ENCODE measurements around the gene UPF1.

The UPF1 gene

DNA sequence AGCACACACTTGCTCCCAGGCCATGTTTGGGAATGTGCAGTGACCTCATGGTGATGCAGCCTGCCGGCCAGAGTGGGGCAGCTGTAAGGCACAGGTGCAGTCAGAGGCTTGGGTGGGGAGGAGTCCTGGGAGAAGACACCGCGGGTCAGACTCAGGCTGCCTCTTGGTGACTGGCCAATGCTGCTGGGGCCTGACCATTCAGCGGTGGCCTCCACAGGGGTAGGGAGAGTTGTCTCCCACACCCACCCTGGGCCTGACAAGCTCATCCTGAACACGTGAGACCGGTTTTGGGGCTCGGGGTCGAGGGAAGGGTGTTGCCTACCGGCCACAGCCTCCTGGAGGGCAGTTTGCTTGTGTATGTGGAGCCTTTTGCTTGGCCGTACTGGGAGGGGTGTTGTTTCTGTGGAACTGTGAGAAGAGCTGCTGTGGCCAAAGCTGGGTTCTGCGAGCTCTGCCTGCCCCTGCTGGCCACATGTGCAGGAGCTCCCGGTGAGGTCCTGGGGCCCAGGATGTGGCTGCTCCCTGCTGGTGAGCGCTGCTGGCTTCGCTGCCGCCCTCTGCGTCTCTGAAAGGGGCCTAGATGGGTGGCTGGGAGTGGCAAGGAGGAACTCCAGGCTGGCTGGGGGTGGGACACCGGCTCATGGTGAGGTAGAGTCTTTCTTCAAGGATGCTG, 22.1 kb downstream of the UPF1 start:
- Histone ChIP-seq H3K9ac (ENCODE audit: low read length) (no peak overlapping the region), H3K27ac (ENCODE audit: low read depth, low read length) (no peak overlapping the region), H3K36me3 (ENCODE audit: insufficient read depth, low read length) (peaks cover 80% of the 10 kb centered on the region)

DNA sequence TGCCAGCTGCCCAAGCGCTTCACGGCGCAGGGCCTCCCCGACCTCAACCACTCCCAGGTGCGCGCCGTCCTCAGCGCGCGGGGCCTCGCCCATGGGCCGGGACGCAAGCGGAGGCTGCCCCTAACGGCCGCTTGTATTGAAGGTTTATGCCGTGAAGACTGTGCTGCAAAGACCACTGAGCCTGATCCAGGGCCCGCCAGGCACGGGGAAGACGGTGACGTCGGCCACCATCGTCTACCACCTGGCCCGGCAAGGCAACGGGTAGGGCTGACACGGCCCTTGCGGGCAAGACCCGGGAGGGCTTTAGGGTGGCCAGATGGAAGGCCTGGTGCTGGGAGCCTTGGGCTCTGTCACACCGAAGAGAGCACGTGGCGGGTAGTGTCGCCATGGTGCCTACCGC, 23.2 kb downstream of the UPF1 start:
- Histone ChIP-seq H3K4me1 (ENCODE audit: insufficient read depth, low read length) (peaks cover 13% of the 10 kb centered on the region), H3K9ac (ENCODE audit: low read length) (no peak overlapping the region), H3K9me3 (ENCODE audit: low read length) (no peaks in the 10 kb centered on the region), H3K27ac (ENCODE audit: low read depth, low read length) (no peak overlapping the region), H3K27me3 (ENCODE audit: control insufficient read depth in 1 of 2, insufficient read depth in 2 of 2, low read length in 2 of 2) (no peaks in the 10 kb centered on the region), H3K4me3 (ENCODE audit: low read depth in 1 of 2, low read length in 2 of 2) (no peak overlapping the region), H3K36me3 (ENCODE audit: insufficient read depth, low read length) (peaks cover 91% of the 10 kb centered on the region)

More for the DNA sequence above, 22.1 kb downstream of the UPF1 start:
- peaks cover 24% of the 10 kb centered on the region for H3K4me1 ChIP-seq (ENCODE audit: insufficient read depth, low read length)
- no peak overlapping the region for H3K4me3 ChIP-seq (ENCODE audit: low read depth in 1 of 2, low read length in 2 of 2)
- no peaks in the 10 kb centered on the region for H3K27me3 ChIP-seq (ENCODE audit: control insufficient read depth in 1 of 2, insufficient read depth in 2 of 2, low read length in 2 of 2)
- no peaks in the 10 kb centered on the region for H3K9me3 ChIP-seq (ENCODE audit: low read length)

DNA sequence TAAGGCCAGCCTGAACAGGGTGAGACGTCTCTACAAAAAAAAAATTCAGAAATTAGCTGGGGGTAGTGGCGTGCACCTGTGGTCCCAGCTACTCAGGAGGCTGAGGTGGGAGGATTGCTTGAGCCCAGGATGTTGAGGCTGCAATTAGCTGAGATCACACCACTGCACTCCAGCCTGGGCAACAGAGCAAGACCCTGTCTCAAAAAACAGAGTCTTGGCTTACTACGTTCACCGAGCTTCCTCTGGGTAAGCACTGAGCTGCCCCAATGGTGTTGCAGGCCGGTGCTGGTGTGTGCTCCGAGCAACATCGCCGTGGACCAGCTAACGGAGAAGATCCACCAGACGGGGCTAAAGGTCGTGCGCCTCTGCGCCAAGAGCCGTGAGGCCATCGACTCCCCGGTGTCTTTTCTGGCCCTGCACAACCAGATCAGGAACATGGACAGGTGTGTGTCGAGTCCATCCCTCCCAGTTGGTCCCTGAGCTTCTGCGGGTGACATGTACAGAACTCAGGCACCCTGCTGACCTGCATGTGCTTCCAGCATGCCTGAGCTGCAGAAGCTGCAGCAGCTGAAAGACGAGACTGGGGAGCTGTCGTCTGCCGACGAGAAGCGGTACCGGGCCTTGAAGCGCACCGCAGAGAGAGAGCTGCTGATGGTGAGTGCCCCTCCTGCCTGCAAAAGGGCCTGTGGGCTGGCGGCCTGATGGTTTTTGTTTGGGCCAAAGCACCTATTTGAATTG, 24.1 kb downstream of the UPF1 start:
- Histone ChIP-seq H3K4me1 (ENCODE audit: insufficient read depth, low read length) (peaks cover 5% of the 10 kb centered on the region), H3K9ac (ENCODE audit: low read length) (no peak overlapping the region), H3K9me3 (ENCODE audit: low read length) (no peaks in the 10 kb centered on the region), H3K36me3 (ENCODE audit: insufficient read depth, low read length) (peaks cover 92% of the 10 kb centered on the region), H3K4me3 (ENCODE audit: low read depth in 1 of 2, low read length in 2 of 2) (no peak overlapping the region), H3K27ac (ENCODE audit: low read depth, low read length) (no peak overlapping the region), H3K27me3 (ENCODE audit: control insufficient read depth in 1 of 2, insufficient read depth in 2 of 2, low read length in 2 of 2) (no peaks in the 10 kb centered on the region)

DNA sequence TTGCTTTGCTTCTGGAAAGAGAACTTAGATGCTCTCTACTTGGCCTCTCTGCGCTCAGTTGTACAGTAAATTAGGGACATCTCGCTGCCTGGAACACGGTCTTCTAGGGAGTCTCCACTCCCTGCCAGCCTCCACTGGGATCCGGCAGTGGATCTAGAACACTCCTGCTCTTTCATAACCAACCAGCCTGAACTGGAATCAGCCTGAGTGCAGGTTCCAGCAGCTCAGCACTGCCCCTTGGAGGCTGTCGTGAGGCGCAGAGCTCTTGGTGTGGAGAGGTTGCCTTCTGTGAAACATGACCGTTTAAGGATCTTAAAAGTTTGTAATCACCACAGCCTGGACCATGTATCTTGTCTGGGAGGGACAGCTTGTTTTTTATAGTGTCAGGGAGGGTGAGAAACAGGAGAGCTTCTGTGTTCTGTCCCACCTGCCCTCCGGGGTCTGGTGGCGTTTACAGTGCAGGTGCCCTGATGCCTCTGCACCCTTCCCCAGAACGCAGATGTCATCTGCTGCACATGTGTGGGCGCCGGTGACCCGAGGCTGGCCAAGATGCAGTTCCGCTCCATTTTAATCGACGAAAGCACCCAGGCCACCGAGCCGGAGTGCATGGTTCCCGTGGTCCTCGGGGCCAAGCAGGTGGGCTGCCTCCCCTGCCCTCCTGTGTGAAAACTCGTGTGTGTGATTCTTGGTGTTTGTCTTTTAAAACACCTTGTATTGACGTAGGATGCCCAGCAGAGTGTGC, 24.8 kb downstream of the UPF1 start:
- H3K27me3 ChIP-seq (ENCODE audit: control insufficient read depth in 1 of 2, insufficient read depth in 2 of 2, low read length in 2 of 2): no peaks in the 10 kb centered on the region
- no peak overlapping the region for H3K4me3 ChIP-seq (ENCODE audit: low read depth in 1 of 2, low read length in 2 of 2)
- no peak overlapping the region for H3K27ac ChIP-seq (ENCODE audit: low read depth, low read length)
- no peaks in the 10 kb centered on the region for H3K4me1 ChIP-seq (ENCODE audit: insufficient read depth, low read length)
- H3K9me3 ChIP-seq (ENCODE audit: low read length): no peaks in the 10 kb centered on the region
- peaks cover 92% of the 10 kb centered on the region for H3K36me3 ChIP-seq (ENCODE audit: insufficient read depth, low read length)
- no peak overlapping the region for H3K9ac ChIP-seq (ENCODE audit: low read length)

DNA sequence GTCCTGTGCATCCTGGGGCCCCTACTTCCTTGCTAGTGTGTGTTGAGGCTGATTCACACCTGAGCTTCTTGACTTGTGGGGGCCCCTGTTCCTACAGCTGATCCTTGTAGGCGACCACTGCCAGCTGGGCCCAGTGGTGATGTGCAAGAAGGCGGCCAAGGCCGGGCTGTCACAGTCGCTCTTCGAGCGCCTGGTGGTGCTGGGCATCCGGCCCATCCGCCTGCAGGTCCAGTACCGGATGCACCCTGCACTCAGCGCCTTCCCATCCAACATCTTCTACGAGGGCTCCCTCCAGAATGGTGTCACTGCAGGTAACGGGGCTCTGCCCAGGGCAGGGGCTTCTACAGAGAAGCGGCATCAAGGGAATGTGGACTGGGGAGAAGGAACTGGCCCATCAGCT, 25.5 kb downstream of the UPF1 start:
- Histone ChIP-seq H3K9ac (ENCODE audit: low read length) (no peak overlapping the region), H3K27ac (ENCODE audit: low read depth, low read length) (no peak overlapping the region), H3K36me3 (ENCODE audit: insufficient read depth, low read length) (peaks cover 92% of the 10 kb centered on the region)

DNA sequence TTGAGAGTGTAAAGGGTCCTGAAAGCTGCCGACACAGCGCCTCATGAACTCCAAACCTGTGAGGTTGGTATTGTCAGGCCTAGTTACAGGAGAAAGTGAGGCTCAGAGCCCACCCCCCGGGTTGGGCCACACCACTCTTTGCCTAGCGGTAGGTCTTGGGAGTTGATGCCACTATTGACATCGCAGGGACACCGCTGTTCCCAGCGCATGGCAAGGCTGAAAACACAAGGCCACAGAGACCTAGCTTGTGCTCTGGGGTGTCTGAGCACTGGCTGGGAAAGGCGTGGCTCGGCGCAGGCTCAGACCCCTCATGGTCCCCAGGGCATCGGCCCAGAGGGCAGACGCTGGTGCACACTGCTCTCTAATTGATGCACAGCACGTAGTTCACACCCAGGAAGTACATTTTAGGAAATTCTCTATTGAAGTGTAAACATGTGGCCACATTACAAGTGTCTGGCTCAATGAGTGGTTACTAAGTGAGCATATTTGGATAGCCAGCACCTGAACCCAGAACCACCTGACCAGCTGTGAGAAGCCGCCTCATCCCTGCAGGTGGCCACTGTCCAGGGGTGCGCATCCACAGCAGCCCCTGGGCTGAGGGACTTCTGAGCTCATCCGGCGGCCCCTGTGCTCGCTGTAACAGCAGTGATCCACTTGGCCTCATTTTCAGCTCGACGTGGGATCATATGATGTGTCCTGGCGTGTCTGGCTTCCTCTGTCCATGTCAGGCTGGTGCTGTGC, 27.3 kb downstream of the UPF1 start:
- H3K27ac ChIP-seq (ENCODE audit: low read depth, low read length): no peak overlapping the region
- no peaks in the 10 kb centered on the region for H3K4me1 ChIP-seq (ENCODE audit: insufficient read depth, low read length)
- no peak overlapping the region for H3K4me3 ChIP-seq (ENCODE audit: low read depth in 1 of 2, low read length in 2 of 2)
- no peaks in the 10 kb centered on the region for H3K9me3 ChIP-seq (ENCODE audit: low read length)
- H3K9ac ChIP-seq (ENCODE audit: low read length): no peak overlapping the region
- peaks cover 96% of the 10 kb centered on the region for H3K36me3 ChIP-seq (ENCODE audit: insufficient read depth, low read length)
- H3K27me3 ChIP-seq (ENCODE audit: control insufficient read depth in 1 of 2, insufficient read depth in 2 of 2, low read length in 2 of 2): no peaks in the 10 kb centered on the region

More for the DNA sequence above, 25.5 kb downstream of the UPF1 start:
- Histone ChIP-seq H3K9me3 (ENCODE audit: low read length) (no peaks in the 10 kb centered on the region), H3K4me3 (ENCODE audit: low read depth in 1 of 2, low read length in 2 of 2) (no peak overlapping the region), H3K4me1 (ENCODE audit: insufficient read depth, low read length) (no peaks in the 10 kb centered on the region), H3K27me3 (ENCODE audit: control insufficient read depth in 1 of 2, insufficient read depth in 2 of 2, low read length in 2 of 2) (no peaks in the 10 kb centered on the region)

DNA sequence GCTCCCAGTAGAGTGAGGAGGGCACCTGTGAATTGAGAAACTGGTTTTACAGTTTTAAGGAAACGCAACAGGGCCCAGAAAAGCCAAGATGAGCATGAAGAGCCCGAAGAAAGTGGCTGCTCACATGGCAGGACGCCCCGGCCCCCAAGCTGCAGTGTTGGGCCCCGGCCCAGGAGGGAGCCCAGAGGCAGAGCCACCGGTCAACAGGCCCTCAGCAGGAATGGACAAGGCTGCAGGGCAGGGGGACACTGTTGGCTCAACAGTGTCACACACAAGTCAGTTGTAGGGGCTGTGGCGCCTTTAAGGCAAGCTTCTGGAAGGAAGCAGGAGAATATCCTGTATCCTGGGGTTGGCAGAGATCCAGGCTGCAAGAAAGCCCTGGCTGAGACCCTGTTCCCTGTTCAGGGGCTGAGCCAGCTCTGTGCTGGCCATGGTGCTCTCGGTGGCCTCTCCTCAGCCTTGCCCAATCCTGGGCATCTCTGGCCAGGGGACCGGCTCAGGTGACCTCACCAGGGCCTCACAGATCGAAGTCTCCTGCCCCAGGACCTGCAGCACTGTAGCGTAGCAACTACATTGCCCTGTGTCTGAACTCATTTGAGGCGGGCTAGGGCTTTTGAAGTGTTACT, 28.0 kb downstream of the UPF1 start:
- no peak overlapping the region for H3K4me3 ChIP-seq (ENCODE audit: low read depth in 1 of 2, low read length in 2 of 2)
- H3K9me3 ChIP-seq (ENCODE audit: low read length): no peaks in the 10 kb centered on the region
- H3K27ac ChIP-seq (ENCODE audit: low read depth, low read length): no peak overlapping the region
- peaks cover 92% of the 10 kb centered on the region for H3K36me3 ChIP-seq (ENCODE audit: insufficient read depth, low read length)
- no peaks in the 10 kb centered on the region for H3K4me1 ChIP-seq (ENCODE audit: insufficient read depth, low read length)
- no peak overlapping the region for H3K9ac ChIP-seq (ENCODE audit: low read length)
- H3K27me3 ChIP-seq (ENCODE audit: control insufficient read depth in 1 of 2, insufficient read depth in 2 of 2, low read length in 2 of 2): no peaks in the 10 kb centered on the region

DNA sequence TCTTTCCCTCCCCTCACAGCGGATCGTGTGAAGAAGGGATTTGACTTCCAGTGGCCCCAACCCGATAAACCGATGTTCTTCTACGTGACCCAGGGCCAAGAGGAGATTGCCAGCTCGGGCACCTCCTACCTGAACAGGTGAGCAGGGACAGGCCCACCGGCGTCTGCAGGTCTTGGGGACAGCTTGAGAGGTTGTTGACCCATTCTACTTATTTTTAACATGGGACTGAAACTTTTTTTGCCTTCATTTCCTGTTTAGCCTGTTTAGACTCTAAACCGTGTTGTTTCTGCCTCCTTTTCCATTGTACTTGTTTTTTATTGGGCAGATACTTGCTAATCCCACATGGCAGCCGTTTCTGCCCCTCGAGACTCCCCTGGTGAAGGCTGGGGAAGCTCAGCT, 28.5 kb downstream of the UPF1 start:
- no peak overlapping the region for H3K4me3 ChIP-seq (ENCODE audit: low read depth in 1 of 2, low read length in 2 of 2)
- no peaks in the 10 kb centered on the region for H3K9me3 ChIP-seq (ENCODE audit: low read length)
- H3K36me3 ChIP-seq (ENCODE audit: insufficient read depth, low read length): peaks cover 92% of the 10 kb centered on the region
- H3K27me3 ChIP-seq (ENCODE audit: control insufficient read depth in 1 of 2, insufficient read depth in 2 of 2, low read length in 2 of 2): no peaks in the 10 kb centered on the region
- no peak overlapping the region for H3K27ac ChIP-seq (ENCODE audit: low read depth, low read length)
- H3K4me1 ChIP-seq (ENCODE audit: insufficient read depth, low read length): no peaks in the 10 kb centered on the region
- H3K9ac ChIP-seq (ENCODE audit: low read length): no peak overlapping the region

DNA sequence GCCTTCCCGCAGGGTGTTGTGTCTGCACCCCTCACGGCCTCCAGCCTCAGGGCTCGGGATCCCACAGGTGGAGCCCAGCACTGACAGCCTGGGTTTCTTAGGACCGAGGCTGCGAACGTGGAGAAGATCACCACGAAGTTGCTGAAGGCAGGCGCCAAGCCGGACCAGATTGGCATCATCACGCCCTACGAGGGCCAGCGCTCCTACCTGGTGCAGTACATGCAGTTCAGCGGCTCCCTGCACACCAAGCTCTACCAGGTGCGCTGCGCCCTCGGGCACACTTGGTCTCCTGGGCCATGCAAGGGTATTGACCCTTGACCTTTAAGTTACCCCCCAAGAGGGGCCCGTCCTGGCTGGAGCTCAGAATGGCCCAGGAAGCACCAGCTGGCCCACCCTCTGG, 29.0 kb downstream of the UPF1 start:
- Histone ChIP-seq H3K36me3 (ENCODE audit: insufficient read depth, low read length) (peaks cover 92% of the 10 kb centered on the region), H3K4me3 (ENCODE audit: low read depth in 1 of 2, low read length in 2 of 2) (no peak overlapping the region), H3K9ac (ENCODE audit: low read length) (no peak overlapping the region), H3K9me3 (ENCODE audit: low read length) (no peaks in the 10 kb centered on the region), H3K27ac (ENCODE audit: low read depth, low read length) (no peak overlapping the region), H3K4me1 (ENCODE audit: insufficient read depth, low read length) (no peaks in the 10 kb centered on the region), H3K27me3 (ENCODE audit: control insufficient read depth in 1 of 2, insufficient read depth in 2 of 2, low read length in 2 of 2) (no peaks in the 10 kb centered on the region)

DNA sequence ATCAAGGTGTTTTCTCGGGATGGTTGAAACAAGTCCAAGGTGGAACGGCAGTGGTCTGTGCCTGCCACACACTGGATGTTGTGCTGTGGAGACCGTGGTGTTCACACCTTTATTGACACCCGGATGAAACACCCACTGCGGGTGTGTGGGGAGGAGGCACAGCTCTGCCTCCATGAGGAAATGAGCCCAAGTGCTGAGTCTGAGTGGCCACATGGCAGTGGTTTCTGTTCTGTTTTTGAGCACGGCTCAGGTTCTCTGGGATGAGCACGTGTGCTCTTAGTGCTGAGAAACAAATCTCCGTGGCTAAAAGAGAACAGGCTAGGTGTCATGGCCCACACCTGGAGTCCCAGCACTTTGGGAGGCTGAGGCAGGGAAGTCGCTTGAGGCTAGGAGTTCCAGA, 29.5 kb downstream of the UPF1 start:
- Histone ChIP-seq H3K4me3 (ENCODE audit: low read depth in 1 of 2, low read length in 2 of 2) (no peak overlapping the region), H3K27ac (ENCODE audit: low read depth, low read length) (no peak overlapping the region), H3K9me3 (ENCODE audit: low read length) (no peaks in the 10 kb centered on the region), H3K4me1 (ENCODE audit: insufficient read depth, low read length) (no peaks in the 10 kb centered on the region), H3K27me3 (ENCODE audit: control insufficient read depth in 1 of 2, insufficient read depth in 2 of 2, low read length in 2 of 2) (no peaks in the 10 kb centered on the region), H3K9ac (ENCODE audit: low read length) (no peak overlapping the region), H3K36me3 (ENCODE audit: insufficient read depth, low read length) (peaks cover 92% of the 10 kb centered on the region)

DNA sequence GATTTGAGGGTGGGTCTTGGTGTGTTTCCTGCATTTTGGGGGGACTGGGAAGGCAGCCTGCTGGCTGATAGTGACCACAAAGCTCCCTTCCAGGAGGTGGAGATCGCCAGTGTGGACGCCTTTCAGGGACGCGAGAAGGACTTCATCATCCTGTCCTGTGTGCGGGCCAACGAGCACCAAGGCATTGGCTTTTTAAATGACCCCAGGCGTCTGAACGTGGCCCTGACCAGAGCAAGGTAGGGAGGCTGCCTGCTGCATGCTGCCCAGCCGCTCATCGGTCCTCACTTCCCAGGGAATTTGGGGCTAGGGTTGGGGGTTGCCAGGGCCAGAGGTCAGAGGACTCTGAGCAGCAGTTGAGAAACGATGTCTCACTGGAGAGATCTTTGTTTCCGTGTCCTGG, 30.2 kb downstream of the UPF1 start:
- no peak overlapping the region for H3K9ac ChIP-seq (ENCODE audit: low read length)
- H3K27ac ChIP-seq (ENCODE audit: low read depth, low read length): no peak overlapping the region

More for the DNA sequence above, 30.2 kb downstream of the UPF1 start:
- H3K9me3 ChIP-seq (ENCODE audit: low read length): no peaks in the 10 kb centered on the region
- H3K27me3 ChIP-seq (ENCODE audit: control insufficient read depth in 1 of 2, insufficient read depth in 2 of 2, low read length in 2 of 2): no peaks in the 10 kb centered on the region
- H3K4me3 ChIP-seq (ENCODE audit: low read depth in 1 of 2, low read length in 2 of 2): no peak overlapping the region
- peaks cover 88% of the 10 kb centered on the region for H3K36me3 ChIP-seq (ENCODE audit: insufficient read depth, low read length)
- no peaks in the 10 kb centered on the region for H3K4me1 ChIP-seq (ENCODE audit: insufficient read depth, low read length)

All from muscle layer of colon (tissue), 2 donors.